Natural killer cell (primary cell): Measurements from ENCODE around the gene GPR176. TPM values are rescaled to one million over a fixed set of nuclear protein-coding genes. Genes with fewer than 3 reads are reported as not detected.

Source experiments
- ATAC-seq, 3 donors: fragments of 150-1000 bp in 2 of 3; fragments of 200-7000 bp in 1 of 3; cut with Tn5 transposase; 1 replicate in 1 of 3; 2 replicates in 2 of 3; pipeline ENCODE4 v1.10.0; 2021; ENCODE audit warnings: mild to moderate bottlenecking in 2 of 3, moderate library complexity in 2 of 3
- DNase-seq, 2 donors: peaks; one replicate each; pipeline versions ENCODE4 v3.0.0 to v3.0.0-alpha.2; 2013 to 2021; ENCODE audit warnings: mixed read lengths in 1 of 2
- H3K27ac ChIP-seq: one replicate; pipeline ENCODE4 v1.5.1; 2013; ENCODE audit warnings: mild to moderate bottlenecking, low read length
- H3K27me3 ChIP-seq: one replicate; pipeline ENCODE4 v1.6.1; 2013; ENCODE audit warnings: low read length; ENCODE audit not compliant: control insufficient read depth, insufficient read depth
- H3K36me3 ChIP-seq: one replicate; pipeline ENCODE4 v1.6.1; 2013; ENCODE audit warnings: low read length; ENCODE audit not compliant: control insufficient read depth, insufficient read depth
- H3K4me1 ChIP-seq: one replicate; pipeline ENCODE4 v1.6.1; 2013; ENCODE audit warnings: low read length; ENCODE audit not compliant: control insufficient read depth, insufficient read depth
- H3K4me3 ChIP-seq: one replicate; pipeline ENCODE4 v1.5.1; 2013; ENCODE audit warnings: low read length
- H3K9me3 ChIP-seq: one replicate; pipeline ENCODE4 v1.6.1; 2013; ENCODE audit warnings: low read length; ENCODE audit not compliant: control insufficient read depth, insufficient read depth
- H3K27ac Mint-ChIP-seq, 2 donors: one replicate each; pipeline ENCODE4 v1.8.0; 2022; ENCODE audit warnings: mild to moderate bottlenecking in 2 of 2, mixed read lengths in 2 of 2, moderate library complexity in 1 of 2
- H3K27me3 Mint-ChIP-seq, 2 donors: one replicate each; pipeline ENCODE4 v1.8.0; 2022; ENCODE audit warnings: low read depth in 2 of 2, mixed read lengths in 2 of 2
- H3K36me3 Mint-ChIP-seq: one replicate; pipeline ENCODE4 v1.8.0; 2022; ENCODE audit warnings: mixed read lengths
- H3K4me1 Mint-ChIP-seq, 2 donors: one replicate each; pipeline ENCODE4 v1.8.0; 2022; ENCODE audit warnings: mixed read lengths in 2 of 2
- H3K4me3 Mint-ChIP-seq: one replicate; pipeline ENCODE4 v1.8.0; 2022; ENCODE audit warnings: mild to moderate bottlenecking, moderate library complexity, mixed read lengths
- H3K9me3 Mint-ChIP-seq, 2 donors: one replicate each; pipeline ENCODE4 v1.8.0; 2022; ENCODE audit warnings: mixed read lengths in 2 of 2
- WGBS: methylation state at CpG from one replicate; pipeline ENCODE4 v1.1.7; 2013; ENCODE audit warnings: missing lambda C conversion rate; ENCODE audit not compliant: insufficient coverage; 5-methylcytosine and 5-hydroxymethylcytosine counted together
- intact Hi-C: fragments of 100-400 bp; cut with micrococcal nuclease; formaldehyde crosslinking; loops from one replicate; pipeline ENCODE4 v1.14.2; 2022
- total RNA-seq, 4 donors: library from RNA; stranded (reverse); fragments of 120-200 nt in 1 of 4; gene quantifications; one replicate each; pipeline versions ENCODE4 v1.2.3 to v1.2.4, GENCODE V29; 2013 to 2022
- TF ChIP-seq, protein P1 (sequence below): fragments of 200-600 bp; IDR thresholded peaks from one replicate; pipeline ENCODE4 v1.8.0; 2022; ENCODE audit warnings: antibody characterized with exemption

The GPR176 gene
- total RNA-seq, 3 donors from 2014 or later (not counting 1 experiment from before 2014, with no cell fraction given), result 0.38 TPM; not detected in 2

DNA sequence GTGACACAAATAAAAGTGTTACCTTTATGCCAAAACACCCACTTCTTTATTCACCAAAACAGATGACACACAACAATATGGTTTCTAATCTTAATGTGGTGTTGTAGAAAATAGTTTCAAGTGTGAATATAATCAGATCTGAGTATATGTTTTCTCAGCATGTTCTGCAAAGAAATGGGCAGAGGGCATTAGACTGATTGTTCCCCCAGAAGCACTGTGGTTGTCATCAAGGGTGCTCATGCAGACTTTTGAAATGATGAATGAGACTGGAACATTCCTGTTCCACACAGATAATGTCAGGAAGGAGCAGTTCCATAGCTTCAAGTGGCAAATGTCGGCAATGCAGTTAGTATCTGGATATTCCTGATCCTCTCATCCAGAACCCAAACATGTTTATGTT, 37.5 kb downstream of the GPR176 start:
- no peaks in the 10 kb centered on the region for H3K36me3 ChIP-seq
- Mint-ChIP-seq H3K36me3 (no peaks in the 10 kb centered on the region), H3K4me1 (no peaks in the 10 kb centered on the region), H3K27me3 (peaks cover 0 to 22% of the 10 kb centered on the region in 2 donors), H3K4me3 (no peak overlapping the region), H3K9me3 (no peaks in the 10 kb centered on the region), H3K27ac (no peak overlapping the region)
- intact Hi-C loops, result no loop called here
- ATAC-seq (no peak), DNase-seq (no peak)
- no peak overlapping the region for H3K4me3 ChIP-seq
- H3K27me3 ChIP-seq, result peaks cover 4% of the 10 kb centered on the region
- H3K9me3 ChIP-seq, result no peaks in the 10 kb centered on the region
- H3K4me1 ChIP-seq, result no peaks in the 10 kb centered on the region
- 100% methylated on average over 1 of the region's 1 CpG for WGBS
- TF ChIP-seq, protein P1, sequence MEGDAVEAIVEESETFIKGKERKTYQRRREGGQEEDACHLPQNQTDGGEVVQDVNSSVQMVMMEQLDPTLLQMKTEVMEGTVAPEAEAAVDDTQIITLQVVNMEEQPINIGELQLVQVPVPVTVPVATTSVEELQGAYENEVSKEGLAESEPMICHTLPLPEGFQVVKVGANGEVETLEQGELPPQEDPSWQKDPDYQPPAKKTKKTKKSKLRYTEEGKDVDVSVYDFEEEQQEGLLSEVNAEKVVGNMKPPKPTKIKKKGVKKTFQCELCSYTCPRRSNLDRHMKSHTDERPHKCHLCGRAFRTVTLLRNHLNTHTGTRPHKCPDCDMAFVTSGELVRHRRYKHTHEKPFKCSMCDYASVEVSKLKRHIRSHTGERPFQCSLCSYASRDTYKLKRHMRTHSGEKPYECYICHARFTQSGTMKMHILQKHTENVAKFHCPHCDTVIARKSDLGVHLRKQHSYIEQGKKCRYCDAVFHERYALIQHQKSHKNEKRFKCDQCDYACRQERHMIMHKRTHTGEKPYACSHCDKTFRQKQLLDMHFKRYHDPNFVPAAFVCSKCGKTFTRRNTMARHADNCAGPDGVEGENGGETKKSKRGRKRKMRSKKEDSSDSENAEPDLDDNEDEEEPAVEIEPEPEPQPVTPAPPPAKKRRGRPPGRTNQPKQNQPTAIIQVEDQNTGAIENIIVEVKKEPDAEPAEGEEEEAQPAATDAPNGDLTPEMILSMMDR, result no peak
- H3K27ac ChIP-seq, result no peak overlapping the region

DNA sequence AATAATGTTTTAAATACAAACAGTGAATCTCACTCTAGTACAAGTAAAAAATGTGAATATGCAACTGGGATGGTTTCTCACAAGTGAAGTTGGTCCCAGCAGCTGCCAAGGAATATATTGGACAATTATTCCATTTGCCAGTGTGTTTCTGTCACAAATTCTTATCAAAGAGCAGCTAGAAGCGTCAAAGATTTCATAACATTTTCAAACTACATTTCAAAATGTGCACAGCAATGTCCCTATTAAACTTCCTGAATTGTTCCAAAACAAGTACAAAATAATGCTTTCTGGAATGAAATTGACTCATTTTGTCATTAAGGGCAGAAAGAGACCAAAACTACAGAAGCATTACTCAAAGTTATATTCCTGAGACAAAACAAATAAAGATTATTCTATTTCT, 38.3 kb downstream of the GPR176 start:
- no peak overlapping the region for H3K27ac Mint-ChIP-seq
- DNase-seq (no peak), ATAC-seq (no peak)
- no peaks in the 10 kb centered on the region for H3K36me3 Mint-ChIP-seq
- no peaks in the 10 kb centered on the region for H3K4me1 ChIP-seq
- no peaks in the 10 kb centered on the region for H3K9me3 Mint-ChIP-seq
- intact Hi-C loops, result no loop called here
- H3K9me3 ChIP-seq, result no peaks in the 10 kb centered on the region
- no peak overlapping the region for H3K4me3 Mint-ChIP-seq
- peaks cover 4% of the 10 kb centered on the region for H3K27me3 ChIP-seq
- TF ChIP-seq, protein P1, result no peak
- peaks cover 4 to 28% of the 10 kb centered on the region in 2 donors for H3K27me3 Mint-ChIP-seq
- 72% methylated on average over 1 of the region's 1 CpG for WGBS
- no peak overlapping the region for H3K4me3 ChIP-seq
- no peaks in the 10 kb centered on the region for H3K4me1 Mint-ChIP-seq
- H3K27ac ChIP-seq, result no peak overlapping the region
- no peaks in the 10 kb centered on the region for H3K36me3 ChIP-seq

DNA sequence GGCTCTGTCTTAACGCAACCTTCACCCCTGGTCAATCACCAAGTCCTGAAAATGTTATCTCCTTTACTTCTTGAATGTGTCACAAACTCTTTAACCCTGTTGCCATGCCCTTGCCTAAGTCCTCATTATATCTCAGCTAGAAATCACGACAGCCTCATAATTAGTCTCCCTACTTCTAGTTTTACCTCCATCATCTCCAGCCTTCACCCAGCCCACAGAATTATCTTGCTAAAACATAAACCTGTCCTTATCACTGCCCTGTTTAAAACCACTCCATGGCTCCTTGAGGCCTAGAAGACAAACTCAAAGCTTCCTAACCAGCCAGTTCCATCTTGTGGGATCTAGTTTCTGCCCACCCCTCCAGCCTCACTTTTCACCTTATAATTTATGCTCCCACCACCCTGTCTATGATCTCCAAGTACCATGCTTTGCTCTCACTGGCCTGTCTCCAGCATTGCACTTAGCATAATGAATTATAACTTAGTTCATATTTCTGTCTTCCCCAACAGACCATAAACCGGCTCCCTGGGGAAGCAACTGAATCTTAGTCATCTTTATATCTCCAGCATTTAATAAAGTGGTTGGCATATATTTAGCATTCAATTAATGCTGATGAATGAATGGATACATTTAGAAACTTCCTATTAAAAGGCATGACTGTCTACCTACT, 39.2 kb downstream of the GPR176 start:
- Mint-ChIP-seq H3K9me3 (no peaks in the 10 kb centered on the region), H3K4me3 (no peak overlapping the region), H3K27me3 (peaks cover 4 to 28% of the 10 kb centered on the region in 2 donors), H3K36me3 (no peaks in the 10 kb centered on the region), H3K27ac (no peak overlapping the region), H3K4me1 (no peaks in the 10 kb centered on the region)
- DNase-seq (no peak), ATAC-seq (no peak)
- WGBS, result 96% methylated on average over 2 of the region's 3 CpGs
- TF ChIP-seq, protein P1, result no peak
- H3K27me3 ChIP-seq, result peaks cover 4% of the 10 kb centered on the region
- H3K4me1 ChIP-seq, result no peaks in the 10 kb centered on the region
- intact Hi-C loops, result no loop called here
- H3K36me3 ChIP-seq, result no peaks in the 10 kb centered on the region
- no peak overlapping the region for H3K4me3 ChIP-seq
- H3K27ac ChIP-seq, result no peak overlapping the region
- H3K9me3 ChIP-seq, result no peaks in the 10 kb centered on the region

DNA sequence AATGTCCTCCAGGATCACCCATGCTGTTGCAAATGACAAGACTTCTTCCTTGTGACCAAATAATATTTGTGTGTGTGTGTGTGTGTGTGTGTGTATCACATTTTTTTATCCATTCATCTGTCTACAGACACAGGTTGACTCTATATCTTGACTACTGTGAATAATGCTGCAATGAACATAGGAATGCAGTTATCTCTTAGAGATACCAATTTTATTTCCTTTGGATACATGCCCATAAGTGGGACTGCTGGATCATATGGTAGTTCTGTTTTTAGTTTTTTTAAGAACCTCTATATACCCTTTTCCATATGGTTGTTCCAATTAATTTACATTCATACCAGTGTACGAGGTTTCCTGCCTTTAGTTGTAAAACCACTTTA, 41.7 kb downstream of the GPR176 start:
- no peaks in the 10 kb centered on the region for H3K9me3 ChIP-seq
- H3K4me3 Mint-ChIP-seq, result no peak overlapping the region
- no peak overlapping the region for H3K27ac Mint-ChIP-seq
- no peaks in the 10 kb centered on the region for H3K4me1 ChIP-seq
- peaks cover 8% of the 10 kb centered on the region in 2 donors for H3K27me3 Mint-ChIP-seq
- TF ChIP-seq, protein P1, result no peak
- WGBS, result no CpG with 5 or more reads among the region's 1 CpG
- H3K4me3 ChIP-seq, result no peak overlapping the region
- H3K36me3 Mint-ChIP-seq, result no peaks in the 10 kb centered on the region
- H3K36me3 ChIP-seq, result no peaks in the 10 kb centered on the region
- H3K9me3 Mint-ChIP-seq, result no peaks in the 10 kb centered on the region
- ATAC-seq (no peak), DNase-seq (no peak)
- peaks cover 4% of the 10 kb centered on the region for H3K27me3 ChIP-seq
- no peak overlapping the region for H3K27ac ChIP-seq
- no peaks in the 10 kb centered on the region for H3K4me1 Mint-ChIP-seq
- intact Hi-C loops, result loop anchor here (10.0 kb wide), 1 partner anchor 194 kb away; no protein-coding TSS in a partner anchor
